Activated B cell treated with CpG ODN at 0.5 μM for 24 hours (primary cell): Measurements from ENCODE around the gene CCDC150. TPM values are rescaled to one million over a fixed set of nuclear protein-coding genes. Genes with fewer than 3 reads are reported as not detected.

Source experiments
- ATAC-seq: fragments of 200-7000 bp; cut with Tn5 transposase; one replicate; pipeline ENCODE4 v1.10.0; 2021; ENCODE audit warnings: low read depth, mild to moderate bottlenecking, moderate library complexity
- CTCF ChIA-PET: fragments of 350-600 bp; sonication (Branson Sonifier 250); formaldehyde crosslinking; loops from one replicate; lab custom pipeline; 2021; ENCODE audit warnings: antibody characterized with exemption; lab: Charles Lee
- POLR2A ChIA-PET: fragments of 350-600 bp; sonication (Branson Sonifier 250); formaldehyde crosslinking; loops from one replicate; lab custom pipeline; 2021; ENCODE audit warnings: antibody characterized with exemption; lab: Charles Lee
- DNase-seq: peaks from one replicate; pipeline ENCODE4 v3.0.0; 2022
- H3K27ac Mint-ChIP-seq: one replicate; pipeline ENCODE4 v1.8.0; 2020; ENCODE audit warnings: mixed read lengths
- H3K27me3 Mint-ChIP-seq: one replicate; pipeline ENCODE4 v1.8.0; 2021; ENCODE audit warnings: mixed read lengths
- H3K36me3 Mint-ChIP-seq: one replicate; pipeline ENCODE4 v1.8.0; 2021; ENCODE audit warnings: low read depth, mixed read lengths
- H3K4me1 Mint-ChIP-seq: one replicate; pipeline ENCODE4 v1.8.0; 2021; ENCODE audit warnings: mixed read lengths
- H3K4me3 Mint-ChIP-seq: one replicate; pipeline ENCODE4 v1.8.0; 2020; ENCODE audit warnings: mild to moderate bottlenecking, mixed read lengths
- H3K9me3 Mint-ChIP-seq: one replicate; pipeline ENCODE4 v1.8.0; 2020; ENCODE audit warnings: mixed read lengths
- intact Hi-C: fragments of 100-400 bp; cut with micrococcal nuclease; formaldehyde crosslinking; loops from one replicate; pipeline ENCODE4 v1.15.1; 2024
- total RNA-seq: library from RNA; stranded (reverse); gene quantifications from 2 replicates; pipeline ENCODE4 v1.2.3, GENCODE V29; 2022
- TF ChIP-seq, protein P1 (sequence below): fragments of 200-600 bp; IDR thresholded peaks from one replicate; pipeline ENCODE4 v1.8.0; 2022; ENCODE audit warnings: antibody characterized with exemption, mild to moderate bottlenecking

CCDC150 gene
- total RNA-seq, 1 donor from 2014 or later = 2.6 TPM

DNA sequence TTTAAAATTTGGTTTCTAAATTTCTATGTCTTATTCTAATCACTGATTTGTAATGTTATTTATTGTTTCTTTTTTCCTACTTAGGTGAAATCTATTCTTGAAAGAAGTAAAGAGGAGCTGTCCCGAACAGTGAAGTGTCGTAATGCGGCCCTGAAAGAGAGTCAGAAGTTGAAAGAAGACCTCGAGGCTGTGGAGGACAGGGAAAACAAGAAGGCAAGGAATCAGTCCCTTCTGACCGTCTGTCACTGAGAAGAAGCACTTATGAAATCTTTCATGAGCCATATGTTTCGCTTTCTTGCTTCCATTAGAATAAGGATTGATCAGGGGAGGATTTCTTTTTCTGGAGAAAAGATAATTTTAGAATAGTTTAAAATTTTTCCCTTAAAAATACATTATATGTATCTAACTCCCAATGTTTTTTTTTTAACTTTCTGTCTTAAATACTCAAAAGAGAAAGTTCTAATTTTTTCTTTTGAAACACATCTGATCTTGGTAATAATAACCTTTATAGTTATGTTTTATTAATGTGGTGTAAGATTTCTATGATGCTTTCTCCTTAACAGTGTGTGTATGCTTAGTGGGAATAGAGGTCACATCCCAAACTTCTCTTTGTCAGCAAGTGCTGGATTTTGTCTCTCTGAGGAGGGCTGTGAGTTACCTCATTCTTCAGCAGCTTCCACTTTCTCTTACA is 79.0 kb downstream of the CCDC150 start:
- DNase-seq = no peak

DNA sequence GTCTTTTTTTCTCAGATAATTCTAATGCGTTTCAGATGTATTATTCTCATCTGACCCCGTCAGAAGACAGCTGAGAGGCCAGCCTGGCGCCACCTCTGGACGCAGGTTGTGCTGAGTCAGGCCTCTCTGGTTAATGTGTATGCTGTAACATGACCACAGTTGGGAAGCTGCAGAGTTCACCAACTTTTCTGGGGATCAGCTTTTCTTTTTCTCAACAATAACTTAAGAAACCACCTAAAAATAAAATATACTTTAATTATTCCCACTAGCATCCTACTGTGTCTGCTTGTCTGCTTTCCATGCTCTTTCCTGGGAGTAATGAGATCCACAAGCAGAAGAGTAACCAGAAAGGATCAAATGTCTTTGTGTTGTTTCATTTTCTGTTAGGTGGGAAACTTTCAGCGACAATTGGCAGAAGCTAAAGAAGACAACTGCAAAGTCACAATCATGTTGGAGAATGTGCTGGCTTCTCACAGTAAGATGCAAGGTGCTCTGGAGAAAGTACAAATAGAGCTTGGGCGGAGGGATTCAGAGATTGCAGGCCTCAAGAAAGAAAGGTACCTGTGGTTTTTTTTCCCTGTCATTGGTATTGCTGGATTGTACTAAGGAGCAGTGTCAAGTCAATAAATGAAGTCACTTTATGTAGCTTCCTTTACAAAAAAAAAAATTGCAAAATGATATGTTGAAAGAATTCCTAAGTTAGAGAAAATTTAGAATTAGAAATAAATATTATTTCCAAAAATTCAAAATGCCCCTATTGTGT is 79.8 kb downstream of the CCDC150 start:
- H3K36me3 Mint-ChIP-seq = no peaks in the 10 kb centered on the region
- H3K27ac Mint-ChIP-seq = no peak overlapping the region
- intact Hi-C loops = no loop called here
- TF ChIP-seq, protein P1, sequence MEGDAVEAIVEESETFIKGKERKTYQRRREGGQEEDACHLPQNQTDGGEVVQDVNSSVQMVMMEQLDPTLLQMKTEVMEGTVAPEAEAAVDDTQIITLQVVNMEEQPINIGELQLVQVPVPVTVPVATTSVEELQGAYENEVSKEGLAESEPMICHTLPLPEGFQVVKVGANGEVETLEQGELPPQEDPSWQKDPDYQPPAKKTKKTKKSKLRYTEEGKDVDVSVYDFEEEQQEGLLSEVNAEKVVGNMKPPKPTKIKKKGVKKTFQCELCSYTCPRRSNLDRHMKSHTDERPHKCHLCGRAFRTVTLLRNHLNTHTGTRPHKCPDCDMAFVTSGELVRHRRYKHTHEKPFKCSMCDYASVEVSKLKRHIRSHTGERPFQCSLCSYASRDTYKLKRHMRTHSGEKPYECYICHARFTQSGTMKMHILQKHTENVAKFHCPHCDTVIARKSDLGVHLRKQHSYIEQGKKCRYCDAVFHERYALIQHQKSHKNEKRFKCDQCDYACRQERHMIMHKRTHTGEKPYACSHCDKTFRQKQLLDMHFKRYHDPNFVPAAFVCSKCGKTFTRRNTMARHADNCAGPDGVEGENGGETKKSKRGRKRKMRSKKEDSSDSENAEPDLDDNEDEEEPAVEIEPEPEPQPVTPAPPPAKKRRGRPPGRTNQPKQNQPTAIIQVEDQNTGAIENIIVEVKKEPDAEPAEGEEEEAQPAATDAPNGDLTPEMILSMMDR = no peak
- no peak for DNase-seq
- no peak for ATAC-seq
- ChIA-PET CTCF (interaction anchor here (0.9 kb wide), 1 partner anchor 28 kb away, joined by 3 read pairs; no protein-coding TSS in a partner anchor), POLR2A (no interaction called here)
- no peaks in the 10 kb centered on the region for H3K27me3 Mint-ChIP-seq
- no peak overlapping the region for H3K4me3 Mint-ChIP-seq
- no peaks in the 10 kb centered on the region for H3K4me1 Mint-ChIP-seq
- H3K9me3 Mint-ChIP-seq = no peaks in the 10 kb centered on the region

More for the DNA sequence above, 79.0 kb downstream of the CCDC150 start:
- POLR2A ChIA-PET = no interaction called here
- H3K27me3 Mint-ChIP-seq = no peaks in the 10 kb centered on the region
- no peak overlapping the region for H3K27ac Mint-ChIP-seq
- H3K36me3 Mint-ChIP-seq = no peaks in the 10 kb centered on the region
- intact Hi-C loops = no loop called here
- H3K4me3 Mint-ChIP-seq = no peak overlapping the region
- no peak for ATAC-seq
- TF ChIP-seq, protein P1 = no peak
- H3K4me1 Mint-ChIP-seq = no peaks in the 10 kb centered on the region
- CTCF ChIA-PET = interaction anchor here (0.9 kb wide), 1 partner anchor 29 kb away, joined by 3 read pairs; no protein-coding TSS in a partner anchor
- H3K9me3 Mint-ChIP-seq = no peaks in the 10 kb centered on the region

DNA sequence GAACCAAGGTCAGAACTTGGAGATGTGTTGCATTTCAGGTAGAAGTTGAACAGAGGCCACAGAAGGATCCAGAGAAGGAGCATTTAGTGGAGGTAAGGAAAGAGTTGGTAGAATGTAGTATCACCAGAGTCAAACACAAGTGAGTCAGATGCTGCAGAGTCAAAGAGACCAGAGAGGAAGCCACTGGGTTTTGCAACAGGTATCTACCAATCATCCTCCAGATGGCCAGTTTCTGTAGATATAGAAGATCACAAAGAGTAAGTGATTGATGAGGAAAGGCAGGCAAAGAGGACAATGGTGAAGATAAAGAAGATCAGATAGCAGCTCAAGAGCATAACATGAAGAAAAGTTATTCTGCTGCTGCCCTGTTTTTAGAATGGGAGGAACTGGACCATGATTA is 84.1 kb downstream of the CCDC150 start:
- ChIA-PET POLR2A (no interaction called here), CTCF (no interaction called here)
- H3K4me3 Mint-ChIP-seq = no peak overlapping the region
- no peak overlapping the region for H3K27ac Mint-ChIP-seq
- intact Hi-C loops = no loop called here
- ATAC-seq = no peak
- TF ChIP-seq, protein P1 = no peak
- no peak for DNase-seq
- no peaks in the 10 kb centered on the region for H3K27me3 Mint-ChIP-seq
- no peaks in the 10 kb centered on the region for H3K36me3 Mint-ChIP-seq
- no peaks in the 10 kb centered on the region for H3K9me3 Mint-ChIP-seq
- no peaks in the 10 kb centered on the region for H3K4me1 Mint-ChIP-seq

DNA sequence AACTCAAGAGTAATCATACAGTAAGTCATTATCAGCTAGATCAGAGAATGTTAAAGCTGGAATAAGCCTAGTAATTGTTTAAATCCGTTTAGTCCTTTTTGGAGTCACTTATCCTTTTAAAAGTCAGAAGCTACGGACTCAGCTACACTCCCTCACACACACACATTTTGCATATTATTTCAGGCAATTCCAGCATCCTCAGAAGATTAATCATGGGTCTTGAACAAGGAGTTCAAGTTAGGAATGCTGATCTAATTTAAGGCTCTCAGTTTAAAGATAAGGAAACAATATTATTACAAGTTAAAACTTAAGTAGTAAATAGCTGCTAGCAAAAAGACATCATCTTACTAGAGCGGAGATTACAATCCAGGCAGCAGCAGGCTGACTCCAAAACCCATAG is 85.7 kb downstream of the CCDC150 start:
- ATAC-seq = no peak
- ChIA-PET POLR2A (no interaction called here), CTCF (no interaction called here)

DNA sequence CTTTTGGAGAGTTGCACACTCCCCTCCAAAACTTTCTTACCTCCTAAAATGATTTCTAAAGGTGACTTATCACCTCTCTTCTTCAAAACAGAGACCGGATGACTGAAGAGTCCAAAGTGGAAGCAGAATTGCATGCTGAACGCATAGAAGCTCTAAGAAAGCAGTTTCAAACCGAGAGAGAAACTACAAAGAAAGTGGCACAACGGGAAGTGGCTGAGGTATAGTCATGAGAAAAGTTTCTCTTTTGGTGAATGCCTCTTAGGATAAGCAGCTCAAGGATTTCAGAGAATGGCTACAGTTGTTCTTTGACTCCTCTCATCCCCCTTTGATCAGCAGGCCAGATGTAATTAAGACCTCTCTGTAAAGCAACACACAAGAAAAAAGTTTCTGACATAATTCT is 86.4 kb downstream of the CCDC150 start:
- intact Hi-C loops = no loop called here
- POLR2A ChIA-PET = no interaction called here
- TF ChIP-seq, protein P1 = no peak
- CTCF ChIA-PET = no interaction called here
- no peaks in the 10 kb centered on the region for H3K27me3 Mint-ChIP-seq
- DNase-seq = no peak
- H3K9me3 Mint-ChIP-seq = no peaks in the 10 kb centered on the region
- no peak overlapping the region for H3K27ac Mint-ChIP-seq
- H3K4me3 Mint-ChIP-seq = no peak overlapping the region
- no peak for ATAC-seq
- H3K4me1 Mint-ChIP-seq = no peaks in the 10 kb centered on the region
- H3K36me3 Mint-ChIP-seq = no peaks in the 10 kb centered on the region

More for the DNA sequence above, 85.7 kb downstream of the CCDC150 start:
- no peak for DNase-seq
- Mint-ChIP-seq H3K27me3 (no peaks in the 10 kb centered on the region), H3K4me3 (no peak overlapping the region), H3K36me3 (no peaks in the 10 kb centered on the region), H3K4me1 (no peaks in the 10 kb centered on the region), H3K27ac (no peak overlapping the region), H3K9me3 (no peaks in the 10 kb centered on the region)
- TF ChIP-seq, protein P1 = no peak
- intact Hi-C loops = no loop called here
